ENCODE data around the gene STARD8.

DNA sequence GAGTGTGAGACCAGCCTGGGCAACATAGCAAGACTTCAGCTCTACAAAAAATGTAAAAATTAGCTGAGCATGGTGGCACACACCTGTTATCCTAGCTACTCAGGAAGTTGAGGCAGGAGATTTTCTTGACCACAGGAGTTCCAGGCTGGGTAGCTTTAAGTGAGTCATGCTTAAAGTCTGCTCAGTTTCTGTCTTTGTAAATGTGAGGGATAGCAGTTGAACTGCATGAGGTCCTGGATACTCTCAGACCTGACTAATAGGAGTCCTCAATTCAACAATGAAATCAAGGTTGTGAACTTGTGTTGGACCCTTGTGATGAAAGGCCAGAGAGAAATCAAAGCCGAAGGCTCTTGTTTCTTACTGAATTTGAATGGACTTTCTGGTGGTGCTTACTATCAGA, 45.2 kb downstream of the STARD8 start:
- no peak for TF ChIP-seq POLR2AphosphoS5 (IDR thresholded peaks at IDR 0.05; ENCODE audit: borderline replicate concordance, low read depth, low read length)
- TF ChIP-seq EZH2 (IDR thresholded peaks at IDR 0.05): no peak
